Medulla oblongata (tissue), 1 donor: Measurements from ENCODE around the gene LRMDA.
A peak's percentile ranks its signal among the peaks of the same experiment; 100 is the strongest.
"Not testable (repeated sequence)": the region's sequence is repeated elsewhere in the genome, so short reads cannot be mapped to it uniquely, and the experiment has no call there.

Experiments
- DNase-seq: peaks from one replicate; pipeline ENCODE4 v3.0.0-alpha.2; 2015; ENCODE audit errors: extremely low spot score

Gene LRMDA

GRCh38 chr10:75505840-75506506 lies 74.5 kb downstream of the LRMDA start:
- no peak for DNase-seq

GRCh38 chr10:75506930-75507329 lies 75.5 kb downstream of the LRMDA start:
- no peak for DNase-seq

GRCh38 chr10:75507469-75507868 lies 76.0 kb downstream of the LRMDA start:
- no peak for DNase-seq

- DNase-seq = no peak
These were observed 76.9 kb downstream of the LRMDA start for GRCh38 chr10:75508239-75508813.

GRCh38 chr10:75508814-75509306 lies 77.4 kb downstream of the LRMDA start:
- no peak for DNase-seq

GRCh38 chr10:75509706-75510105 lies 78.3 kb downstream of the LRMDA start:
- no peak for DNase-seq

GRCh38 chr10:75511011-75511410 lies 79.6 kb downstream of the LRMDA start:
- DNase-seq = no peak

GRCh38 chr10:75512203-75512933 lies 80.9 kb downstream of the LRMDA start:
- no peak for DNase-seq

GRCh38 chr10:75513292-75513885 lies 82.0 kb downstream of the LRMDA start:
- no peak for DNase-seq

GRCh38 chr10:75514830-75515229 lies 83.4 kb downstream of the LRMDA start:
- DNase-seq = no peak

- DNase-seq = not testable (repeated sequence)
These were observed 84.7 kb downstream of the LRMDA start for GRCh38 chr10:75516154-75516553.

- DNase-seq = not testable (repeated sequence)
These were observed 87.8 kb downstream of the LRMDA start for GRCh38 chr10:75519213-75519612.

GRCh38 chr10:75521194-75521829 lies 89.9 kb downstream of the LRMDA start:
- not testable (repeated sequence) for DNase-seq

GRCh38 chr10:75525067-75525466 lies 93.6 kb downstream of the LRMDA start:
- DNase-seq = no peak

- DNase-seq = no peak
These were observed 94.2 kb downstream of the LRMDA start for GRCh38 chr10:75525646-75526045.

- no peak for DNase-seq
These were observed 96.1 kb downstream of the LRMDA start for GRCh38 chr10:75527542-75527941.

- peak; percentile 62 for DNase-seq
These were observed 97.0 kb downstream of the LRMDA start for GRCh38 chr10:75528392-75528791.

GRCh38 chr10:75530299-75530698 lies 98.9 kb downstream of the LRMDA start:
- no peak for DNase-seq

GRCh38 chr10:75531571-75532031 lies 100.2 kb downstream of the LRMDA start:
- no peak for DNase-seq

- DNase-seq = no peak
These were observed 101.0 kb downstream of the LRMDA start for GRCh38 chr10:75532253-75532924.

- DNase-seq = no peak
These were observed 106.7 kb downstream of the LRMDA start for GRCh38 chr10:75538144-75538543.
